HG02970 (cell line): ENCODE data around the gene ZNF700.
"Not testable (repeated sequence)": the region's sequence is repeated elsewhere in the genome, so short reads cannot be mapped to it uniquely, and the experiment has no call there.

ENCODE experiments used
- ATAC-seq: cut with Tn5 transposase; IDR thresholded peaks from one replicate; pipeline ENCODE4 v1.9.1; 2021; ENCODE audit warnings: mild to moderate bottlenecking, moderate library complexity, moderate number of reproducible peaks; ENCODE audit not compliant: unreplicated experiment, low FRiP score

The ZNF700 gene

GRCh38 chr19:11986754-11987153 lies 61.8 kb downstream of the ZNF700 start:
- no peak for ATAC-seq

- ATAC-seq: peak; percentile 64
Measured at GRCh38 chr19:11987405-11988281, 62.7 kb downstream of the ZNF700 start.

- ATAC-seq: no peak
Measured at GRCh38 chr19:11989112-11989456, 64.2 kb downstream of the ZNF700 start.

GRCh38 chr19:11991921-11992320 lies 67.0 kb downstream of the ZNF700 start:
- ATAC-seq: not testable (repeated sequence)

GRCh38 chr19:11995174-11995573 lies 70.3 kb downstream of the ZNF700 start:
- ATAC-seq: no peak
